Esophagus squamous epithelium (tissue), 4 donors: Measurements from ENCODE around the gene P3H2.

Source experiments
- POLR2A ChIP-seq, 4 donors: fragments of 450-650 bp; IDR thresholded peaks; one replicate each; pipeline ENCODE4 v1.6.1; 2017; ENCODE audit warnings: antibody characterized with exemption in 4 of 4, mild to moderate bottlenecking in 4 of 4, moderate library complexity in 3 of 4
- TF ChIP-seq, protein P1 (sequence below), 6 experiments: fragments of 450-650 bp in 4 of 6; fragments of 200-600 bp in 2 of 6; sonication (generic) in 2 of 6; IDR thresholded peaks; one replicate each; pipeline ENCODE4 v1.5.1; 2016 to 2019; ENCODE audit warnings: antibody characterized with exemption in 6 of 6, mild to moderate bottlenecking in 4 of 6, moderate library complexity in 4 of 6

DNA sequence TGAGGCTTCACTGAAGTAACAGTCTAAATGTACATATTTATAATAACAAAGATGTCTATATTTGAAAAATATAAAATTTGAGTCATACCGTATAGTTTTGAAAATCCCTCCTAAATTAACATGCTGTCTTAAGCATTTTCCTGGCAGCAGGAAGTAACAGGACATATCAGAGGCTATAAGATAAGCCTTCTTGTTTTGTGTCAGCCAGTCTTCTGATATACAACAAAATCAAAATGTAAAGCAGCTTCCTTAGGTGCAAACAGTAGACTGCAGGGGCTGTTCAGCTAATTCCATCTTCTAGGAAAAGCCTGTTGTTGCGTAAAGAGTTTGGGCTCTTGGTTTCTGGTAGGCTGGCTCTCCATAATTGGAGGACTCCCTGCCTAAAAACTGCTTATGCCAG lies 56.0 kb downstream of the P3H2 start:
- TF ChIP-seq, protein P1, sequence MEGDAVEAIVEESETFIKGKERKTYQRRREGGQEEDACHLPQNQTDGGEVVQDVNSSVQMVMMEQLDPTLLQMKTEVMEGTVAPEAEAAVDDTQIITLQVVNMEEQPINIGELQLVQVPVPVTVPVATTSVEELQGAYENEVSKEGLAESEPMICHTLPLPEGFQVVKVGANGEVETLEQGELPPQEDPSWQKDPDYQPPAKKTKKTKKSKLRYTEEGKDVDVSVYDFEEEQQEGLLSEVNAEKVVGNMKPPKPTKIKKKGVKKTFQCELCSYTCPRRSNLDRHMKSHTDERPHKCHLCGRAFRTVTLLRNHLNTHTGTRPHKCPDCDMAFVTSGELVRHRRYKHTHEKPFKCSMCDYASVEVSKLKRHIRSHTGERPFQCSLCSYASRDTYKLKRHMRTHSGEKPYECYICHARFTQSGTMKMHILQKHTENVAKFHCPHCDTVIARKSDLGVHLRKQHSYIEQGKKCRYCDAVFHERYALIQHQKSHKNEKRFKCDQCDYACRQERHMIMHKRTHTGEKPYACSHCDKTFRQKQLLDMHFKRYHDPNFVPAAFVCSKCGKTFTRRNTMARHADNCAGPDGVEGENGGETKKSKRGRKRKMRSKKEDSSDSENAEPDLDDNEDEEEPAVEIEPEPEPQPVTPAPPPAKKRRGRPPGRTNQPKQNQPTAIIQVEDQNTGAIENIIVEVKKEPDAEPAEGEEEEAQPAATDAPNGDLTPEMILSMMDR (IDR thresholded peaks at IDR 0.05): no peak
- no peak for TF ChIP-seq POLR2A (IDR thresholded peaks at IDR 0.05)
